ENCODE data around the gene UBAC2.
"Not testable (repeated sequence)": the region's sequence is repeated elsewhere in the genome, so short reads cannot be mapped to it uniquely, and the experiment has no call there.

The UBAC2 gene

GRCh38 chr13:99231721-99232120 lies 31.1 kb downstream of the UBAC2 start:
- in situ Hi-C loops (cut with MboI; ENCODE audit: low sequenced_read_pairs) = no loop called here

- in situ Hi-C loops (cut with MboI; ENCODE audit: low sequenced_read_pairs) = no loop called here
Observed at GRCh38 chr13:99237981-99238662, 37.5 kb downstream of the UBAC2 start.

- in situ Hi-C loops (cut with MboI; ENCODE audit: low sequenced_read_pairs) = no loop called here
Observed at GRCh38 chr13:99246100-99246499, 45.4 kb downstream of the UBAC2 start.

GRCh38 chr13:99249178-99249577 lies 48.5 kb downstream of the UBAC2 start:
- in situ Hi-C loops (cut with MboI; ENCODE audit: low sequenced_read_pairs) = not testable (repeated sequence)

- in situ Hi-C loops (cut with MboI; ENCODE audit: low sequenced_read_pairs) = not testable (repeated sequence)
Observed at GRCh38 chr13:99249606-99250005, 49.0 kb downstream of the UBAC2 start.

GRCh38 chr13:99250982-99251825 lies 50.5 kb downstream of the UBAC2 start:
- in situ Hi-C loops (cut with MboI; ENCODE audit: low sequenced_read_pairs) = no loop called here

GRCh38 chr13:99251921-99252320 lies 51.3 kb downstream of the UBAC2 start:
- in situ Hi-C loops (cut with MboI; ENCODE audit: low sequenced_read_pairs) = no loop called here

GRCh38 chr13:99254830-99255229 lies 54.2 kb downstream of the UBAC2 start:
- in situ Hi-C loops (cut with MboI; ENCODE audit: low sequenced_read_pairs) = no loop called here

- in situ Hi-C loops (cut with MboI; ENCODE audit: low sequenced_read_pairs) = no loop called here
Observed at GRCh38 chr13:99255271-99255670, 54.6 kb downstream of the UBAC2 start.

- in situ Hi-C loops (cut with MboI; ENCODE audit: low sequenced_read_pairs) = no loop called here
Observed at GRCh38 chr13:99256283-99256682, 55.6 kb downstream of the UBAC2 start.

- in situ Hi-C loops (cut with MboI; ENCODE audit: low sequenced_read_pairs) = no loop called here
Observed at GRCh38 chr13:99256709-99257108, 56.1 kb downstream of the UBAC2 start.

GRCh38 chr13:99257291-99257690 lies 56.6 kb downstream of the UBAC2 start:
- in situ Hi-C loops (cut with MboI; ENCODE audit: low sequenced_read_pairs) = no loop called here

GRCh38 chr13:99258210-99258860 lies 57.7 kb downstream of the UBAC2 start, which contains the start of gene GPR18:
GPR18 (minus strand) TSS chr13:99258379; CDS start chr13:99255872, 2,507 bp downstream.
- in situ Hi-C loops (cut with MboI; ENCODE audit: low sequenced_read_pairs) = no loop called here

GRCh38 chr13:99258946-99259345 lies 58.3 kb downstream of the UBAC2 start:
- in situ Hi-C loops (cut with MboI; ENCODE audit: low sequenced_read_pairs) = no loop called here

GRCh38 chr13:99260216-99260615 lies 59.6 kb downstream of the UBAC2 start:
- in situ Hi-C loops (cut with MboI; ENCODE audit: low sequenced_read_pairs) = loop anchor here (5.0 kb wide), 1 partner anchor 83 kb away; no protein-coding TSS in a partner anchor

GRCh38 chr13:99261059-99261458 lies 60.4 kb downstream of the UBAC2 start:
- in situ Hi-C loops (cut with MboI; ENCODE audit: low sequenced_read_pairs) = loop anchor here (5.0 kb wide), 1 partner anchor 84 kb away; no protein-coding TSS in a partner anchor

- in situ Hi-C loops (cut with MboI; ENCODE audit: low sequenced_read_pairs) = loop anchor here (5.0 kb wide), 1 partner anchor 86 kb away; no protein-coding TSS in a partner anchor
Observed at GRCh38 chr13:99263126-99263785, 62.6 kb downstream of the UBAC2 start.

GRCh38 chr13:99264051-99264450 lies 63.4 kb downstream of the UBAC2 start:
- in situ Hi-C loops (cut with MboI; ENCODE audit: low sequenced_read_pairs) = loop anchor here (5.0 kb wide), 1 partner anchor 87 kb away; no protein-coding TSS in a partner anchor

GRCh38 chr13:99265162-99265800 lies 64.6 kb downstream of the UBAC2 start:
- in situ Hi-C loops (cut with MboI; ENCODE audit: low sequenced_read_pairs) = loop anchor here (5.0 kb wide), 1 partner anchor 172 kb away; no protein-coding TSS in a partner anchor

- in situ Hi-C loops (cut with MboI; ENCODE audit: low sequenced_read_pairs) = loop anchor here (5.0 kb wide), 1 partner anchor 171 kb away; no protein-coding TSS in a partner anchor
Observed at GRCh38 chr13:99265821-99266426, 65.3 kb downstream of the UBAC2 start.
